ENCODE measurements around the gene LSM3. TPM values are rescaled to one million over a fixed set of nuclear protein-coding genes. Genes with fewer than 3 reads are reported as not detected.

LSM3 gene
- total RNA-seq, 4 donors from 2014 or later = 7.2 to 16.8 (median 8.8) TPM

DNA sequence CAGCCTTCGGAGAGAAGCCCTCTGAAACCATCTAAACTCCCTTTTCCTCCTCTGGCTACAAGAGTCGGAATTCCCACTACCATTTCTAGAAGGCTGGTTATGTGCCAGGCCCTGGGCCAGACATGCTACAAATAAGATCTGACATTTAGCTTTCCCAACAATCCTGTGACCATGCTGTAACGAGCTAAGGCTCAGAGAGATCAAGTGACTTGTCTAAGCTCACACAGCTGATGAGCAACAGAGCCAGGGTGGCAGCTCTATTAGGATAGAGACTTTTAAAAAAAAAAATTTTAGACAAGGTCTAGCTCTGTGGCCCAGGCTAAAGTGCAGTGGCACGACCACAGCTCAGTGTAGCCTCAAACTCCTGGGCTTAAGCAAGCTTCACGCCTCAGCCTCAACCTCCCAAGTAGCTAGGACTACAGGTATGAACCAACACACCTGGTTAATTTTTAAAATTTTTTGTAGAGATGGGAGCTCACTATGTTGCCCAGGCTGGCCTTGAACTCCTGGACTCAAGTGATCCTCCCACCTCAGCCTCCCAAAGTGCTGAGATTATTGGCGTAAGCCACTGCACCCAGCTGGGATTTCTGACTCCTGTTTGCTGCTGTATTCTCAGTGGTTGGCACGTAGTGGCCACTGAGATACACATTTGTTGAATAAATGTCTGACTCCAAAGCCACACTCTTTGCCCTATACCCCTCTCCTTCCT is 34.6 kb downstream of the LSM3 start:
- TF ChIP-seq, protein P1, sequence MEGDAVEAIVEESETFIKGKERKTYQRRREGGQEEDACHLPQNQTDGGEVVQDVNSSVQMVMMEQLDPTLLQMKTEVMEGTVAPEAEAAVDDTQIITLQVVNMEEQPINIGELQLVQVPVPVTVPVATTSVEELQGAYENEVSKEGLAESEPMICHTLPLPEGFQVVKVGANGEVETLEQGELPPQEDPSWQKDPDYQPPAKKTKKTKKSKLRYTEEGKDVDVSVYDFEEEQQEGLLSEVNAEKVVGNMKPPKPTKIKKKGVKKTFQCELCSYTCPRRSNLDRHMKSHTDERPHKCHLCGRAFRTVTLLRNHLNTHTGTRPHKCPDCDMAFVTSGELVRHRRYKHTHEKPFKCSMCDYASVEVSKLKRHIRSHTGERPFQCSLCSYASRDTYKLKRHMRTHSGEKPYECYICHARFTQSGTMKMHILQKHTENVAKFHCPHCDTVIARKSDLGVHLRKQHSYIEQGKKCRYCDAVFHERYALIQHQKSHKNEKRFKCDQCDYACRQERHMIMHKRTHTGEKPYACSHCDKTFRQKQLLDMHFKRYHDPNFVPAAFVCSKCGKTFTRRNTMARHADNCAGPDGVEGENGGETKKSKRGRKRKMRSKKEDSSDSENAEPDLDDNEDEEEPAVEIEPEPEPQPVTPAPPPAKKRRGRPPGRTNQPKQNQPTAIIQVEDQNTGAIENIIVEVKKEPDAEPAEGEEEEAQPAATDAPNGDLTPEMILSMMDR (IDR thresholded peaks at IDR 0.05; ENCODE audit: low read depth) = no peak

DNA sequence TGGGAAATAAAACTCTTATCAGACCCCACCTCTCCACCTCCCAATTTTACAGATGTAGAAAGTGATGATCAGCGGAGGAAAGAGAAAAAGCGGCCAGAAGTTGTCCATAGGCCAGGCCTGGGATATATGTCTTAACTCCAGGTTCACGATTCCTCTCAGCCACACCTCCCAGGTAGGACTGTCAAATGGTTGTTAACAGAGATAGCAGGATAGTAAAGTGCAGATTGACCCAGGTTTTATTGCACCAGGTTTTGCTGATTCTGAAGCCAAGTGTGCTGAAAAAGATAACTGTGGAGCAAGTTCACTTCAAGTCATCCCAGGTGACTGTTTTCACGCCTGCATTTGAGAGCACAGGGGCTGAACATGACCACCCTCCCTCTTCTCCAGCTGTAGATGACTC is 36.1 kb downstream of the LSM3 start:
- TF ChIP-seq, protein P1 (IDR thresholded peaks at IDR 0.05; ENCODE audit: low read depth) = no peak

DNA sequence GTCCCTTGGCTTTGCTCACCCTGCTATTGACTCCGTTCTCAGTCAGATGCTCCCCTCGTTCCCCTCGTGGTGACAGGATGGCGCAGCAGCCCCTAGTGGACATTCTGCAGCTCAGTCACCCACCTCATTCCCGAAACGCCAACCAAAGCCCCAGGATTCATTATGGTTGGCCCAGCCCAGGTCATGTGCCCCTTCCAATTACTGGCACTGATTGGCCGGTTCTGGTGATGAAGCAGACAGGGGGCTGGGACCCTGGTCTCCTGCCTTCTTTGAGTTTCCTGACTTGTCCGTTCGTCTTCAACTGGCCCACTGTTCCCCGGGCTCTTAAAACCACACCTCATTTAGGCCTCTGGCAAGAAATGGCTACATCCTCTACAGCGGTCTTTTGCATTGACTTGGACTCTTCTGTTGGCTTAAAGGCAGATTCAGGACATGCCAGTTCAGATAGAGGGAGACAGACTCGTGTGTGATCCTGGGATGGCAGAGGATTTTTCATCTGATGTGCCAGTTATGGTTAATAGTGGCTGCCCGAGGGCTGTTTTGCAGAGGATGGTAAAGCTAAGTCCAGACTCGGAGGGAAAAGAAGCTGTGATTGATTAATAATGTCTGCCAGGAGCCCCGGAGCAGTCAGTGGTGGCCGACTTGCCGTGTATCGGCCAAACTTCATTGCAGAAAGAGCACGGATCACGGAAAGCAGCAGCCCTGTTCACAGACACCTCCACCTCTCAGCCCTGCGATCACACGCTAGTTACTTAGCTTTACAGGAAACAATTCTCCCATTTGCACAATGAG is 37.8 kb downstream of the LSM3 start:
- TF ChIP-seq, protein P1 (IDR thresholded peaks at IDR 0.05; ENCODE audit: low read depth) = no peak

DNA sequence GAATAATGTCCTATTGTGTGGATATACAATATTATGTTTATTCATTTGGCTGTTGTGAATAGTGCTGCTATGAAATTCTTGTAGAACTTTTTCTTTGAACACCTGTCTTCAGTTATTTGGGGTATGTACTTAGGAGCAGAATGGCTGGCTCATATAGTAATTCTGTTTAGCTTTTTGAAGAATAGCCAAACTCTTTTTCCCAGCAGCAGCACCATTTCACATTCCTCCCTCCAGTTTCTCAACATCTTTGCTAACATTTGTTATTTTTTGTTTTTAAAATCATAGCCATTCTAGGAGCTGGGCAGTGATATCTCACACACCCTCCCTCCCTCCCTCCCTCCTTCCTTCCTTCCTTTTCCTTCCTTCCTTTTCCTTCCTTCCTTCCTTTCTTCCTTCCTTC is 39.7 kb downstream of the LSM3 start:
- TF ChIP-seq, protein P1 (IDR thresholded peaks at IDR 0.05; ENCODE audit: low read depth) = no peak

DNA sequence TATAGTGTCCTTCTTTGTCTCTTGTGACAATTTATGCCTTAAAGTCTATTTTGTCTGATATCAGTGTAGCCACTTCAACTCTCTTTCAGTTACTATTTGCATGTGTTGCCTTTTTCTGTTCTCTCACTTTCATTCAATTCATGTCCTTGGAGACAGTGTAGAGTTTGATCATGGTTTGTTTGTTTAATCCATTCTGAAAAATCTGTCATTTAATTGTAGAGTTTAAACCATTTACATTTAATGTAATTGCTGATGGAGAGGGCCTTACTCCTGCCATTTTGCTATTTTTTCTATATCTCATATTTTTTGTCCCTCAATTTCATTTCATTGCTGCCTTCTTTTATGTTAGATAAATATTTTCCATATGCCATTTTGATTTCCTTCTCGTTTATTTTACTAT is 42.3 kb downstream of the LSM3 start:
- TF ChIP-seq, protein P1 (IDR thresholded peaks at IDR 0.05; ENCODE audit: low read depth) = no peak

DNA sequence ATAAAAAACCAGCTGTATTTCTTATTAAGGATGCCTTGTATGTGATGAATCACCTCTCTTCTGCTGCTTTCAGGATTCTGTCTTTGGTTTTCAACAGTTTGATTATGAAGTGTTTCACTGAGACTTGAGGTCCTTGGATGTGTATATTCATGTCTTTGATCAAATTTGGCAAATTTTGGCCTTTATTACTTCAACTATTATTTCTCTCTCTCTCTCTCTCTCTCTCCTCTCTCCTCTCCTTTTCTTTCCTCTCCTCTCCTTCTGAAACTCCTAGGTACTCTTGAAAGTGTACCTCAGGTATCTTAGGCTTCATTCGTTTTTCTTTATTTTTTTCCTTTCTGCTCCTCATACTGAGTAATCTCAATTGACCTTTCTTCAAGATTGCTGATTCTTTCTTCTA is 43.3 kb downstream of the LSM3 start:
- TF ChIP-seq, protein P1 (IDR thresholded peaks at IDR 0.05; ENCODE audit: low read depth) = no peak

DNA sequence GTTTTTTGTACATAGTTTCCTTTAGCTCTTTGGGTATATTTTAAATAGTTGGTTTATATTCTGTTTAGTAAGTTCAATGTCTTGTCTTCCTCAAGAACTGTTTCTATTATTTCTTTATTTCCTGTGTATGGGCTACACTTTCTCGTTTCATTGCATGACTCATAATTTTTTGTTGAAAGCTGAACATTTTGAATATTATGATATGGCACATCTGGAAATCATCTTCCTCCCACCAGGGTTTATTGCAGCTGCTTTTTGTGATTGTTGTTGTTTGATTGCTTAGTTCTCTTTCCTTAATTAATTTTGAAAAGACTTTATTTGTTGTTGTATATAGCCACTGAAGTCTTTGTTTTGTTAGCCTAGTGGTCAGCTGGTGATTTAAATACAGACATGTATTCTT is 43.8 kb downstream of the LSM3 start:
- TF ChIP-seq, protein P1 (IDR thresholded peaks at IDR 0.05; ENCODE audit: low read depth) = no peak

All from subcutaneous adipose tissue (tissue), 4 donors.